Dermis lymphatic vessel endothelial cell (primary cell): Measurements from ENCODE around the gene MIF4GD. TPM values are rescaled to one million over a fixed set of nuclear protein-coding genes. Genes with fewer than 3 reads are reported as not detected.

Experiments used
- total RNA-seq: library from RNA; depleted of rRNA; stranded (reverse); fragments of >200 nt; gene quantifications from 2 replicates; pipeline ENCODE4 v1.2.1, GENCODE V29; 2014

Gene MIF4GD
- 8.9 and 9.8 TPM in 2 replicates for total RNA-seq

GRCh38 chr17:75270966-75271232, at the start of gene MIF4GD:
TSS of gene MIF4GD (minus strand) at chr17:75271231. CDS start at chr17:75270195, 1,036 bp downstream.

GRCh38 chr17:75289115-75289831, 18.2 kb upstream of the MIF4GD start, which contains the start of gene SLC25A19:
TSS of gene SLC25A19 (minus strand) at chr17:75289433. CDS start at chr17:75286764, 2,669 bp downstream.

GRCh38 chr17:75261336-75262111, 9.5 kb downstream of the MIF4GD start, which contains the start of the genes GGA3 and MRPS7:
TSS of gene GGA3 (minus strand) at chr17:75261606. CDS start at chr17:75261587, 19 bp downstream.
TSS of gene MRPS7 (plus strand) at chr17:75261879. CDS start at chr17:75261901, 22 bp downstream.

Other genes starting within 250 kb of the MIF4GD start
- 202 and 234 TPM in 2 replicates for gene ATP5PD, start 224.3 kb downstream of the MIF4GD start, total RNA-seq
- gene KCTD2, start 224.0 kb downstream of the MIF4GD start, total RNA-seq: 10.2 and 11.6 TPM in 2 replicates
- 5.0 and 5.2 TPM in 2 replicates for gene SLC16A5, start 183.3 kb downstream of the MIF4GD start, total RNA-seq
- gene ARMC7, start 161.3 kb downstream of the MIF4GD start, total RNA-seq: 2.4 and 5.8 TPM in 2 replicates
- 38.9 and 67.3 TPM in 2 replicates for gene NT5C, start 139.5 kb downstream of the MIF4GD start, total RNA-seq
- gene JPT1, start 116.7 kb downstream of the MIF4GD start, total RNA-seq: 41.5 and 64.9 TPM in 2 replicates
- gene SUMO2, start 88.3 kb downstream of the MIF4GD start, total RNA-seq: 132 and 135 TPM in 2 replicates
- 28.7 and 30.8 TPM in 2 replicates for gene NUP85, start 65.6 kb downstream of the MIF4GD start, total RNA-seq
- gene GGA3, start 9.6 kb downstream of the MIF4GD start, total RNA-seq: 10.1 and 11.9 TPM in 2 replicates
- gene MRPS7, start 9.4 kb downstream of the MIF4GD start, total RNA-seq: 58.2 and 62.2 TPM in 2 replicates
- gene SLC25A19, start 18.2 kb upstream of the MIF4GD start, total RNA-seq: 3.5 and 4.7 TPM in 2 replicates
- 70.1 and 72.7 TPM in 2 replicates for gene GRB2, start 134.4 kb upstream of the MIF4GD start, total RNA-seq
- gene TMEM94, start 185.4 kb upstream of the MIF4GD start, total RNA-seq: 22.8 and 24.8 TPM in 2 replicates
- 8.6 and 9.9 TPM in 2 replicates for gene CASKIN2, start 244.3 kb upstream of the MIF4GD start, total RNA-seq
- gene TSEN54, start 245.3 kb upstream of the MIF4GD start, total RNA-seq: 9.4 and 10.3 TPM in 2 replicates